ENCODE data around the gene ST6GALNAC1.

DNA sequence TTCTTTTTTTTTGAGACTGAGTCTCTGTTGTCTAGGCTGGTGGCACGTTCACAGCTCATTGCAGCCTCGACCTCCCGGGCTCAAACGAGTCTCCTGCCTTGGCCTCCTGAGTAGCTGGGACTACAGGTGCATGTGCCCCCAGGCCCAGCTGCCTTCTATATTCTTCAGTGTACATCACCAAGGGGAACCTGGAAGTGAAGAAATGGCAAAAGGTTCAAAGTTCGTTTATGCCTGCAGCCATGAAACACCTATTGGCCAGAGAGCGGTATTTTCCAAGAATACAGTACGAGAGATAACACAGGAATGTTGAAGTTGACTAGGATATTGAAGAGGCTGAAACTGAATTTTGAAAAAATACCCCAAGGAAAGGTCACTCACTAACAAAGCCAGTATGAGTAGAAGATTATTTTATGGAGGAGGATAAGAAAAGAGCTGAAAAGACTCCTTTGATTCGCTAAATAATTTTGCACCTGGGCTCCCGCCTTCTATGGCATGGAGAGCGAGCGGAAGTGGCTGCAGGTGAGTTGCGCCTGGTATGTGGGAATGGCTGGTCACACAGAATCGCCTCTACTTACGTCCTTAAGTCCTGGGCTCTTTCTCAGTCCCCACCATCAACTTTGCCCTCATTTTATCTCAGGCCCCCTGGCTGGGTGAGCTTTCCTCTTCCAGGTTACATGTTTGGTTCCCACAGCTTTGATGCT lies 9.8 kb downstream of the ST6GALNAC1 start:
- TF ChIP-seq, protein P1, sequence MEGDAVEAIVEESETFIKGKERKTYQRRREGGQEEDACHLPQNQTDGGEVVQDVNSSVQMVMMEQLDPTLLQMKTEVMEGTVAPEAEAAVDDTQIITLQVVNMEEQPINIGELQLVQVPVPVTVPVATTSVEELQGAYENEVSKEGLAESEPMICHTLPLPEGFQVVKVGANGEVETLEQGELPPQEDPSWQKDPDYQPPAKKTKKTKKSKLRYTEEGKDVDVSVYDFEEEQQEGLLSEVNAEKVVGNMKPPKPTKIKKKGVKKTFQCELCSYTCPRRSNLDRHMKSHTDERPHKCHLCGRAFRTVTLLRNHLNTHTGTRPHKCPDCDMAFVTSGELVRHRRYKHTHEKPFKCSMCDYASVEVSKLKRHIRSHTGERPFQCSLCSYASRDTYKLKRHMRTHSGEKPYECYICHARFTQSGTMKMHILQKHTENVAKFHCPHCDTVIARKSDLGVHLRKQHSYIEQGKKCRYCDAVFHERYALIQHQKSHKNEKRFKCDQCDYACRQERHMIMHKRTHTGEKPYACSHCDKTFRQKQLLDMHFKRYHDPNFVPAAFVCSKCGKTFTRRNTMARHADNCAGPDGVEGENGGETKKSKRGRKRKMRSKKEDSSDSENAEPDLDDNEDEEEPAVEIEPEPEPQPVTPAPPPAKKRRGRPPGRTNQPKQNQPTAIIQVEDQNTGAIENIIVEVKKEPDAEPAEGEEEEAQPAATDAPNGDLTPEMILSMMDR (conservative IDR thresholded peaks at IDR 0.05; ENCODE audit: low read depth, low read length), result no peak
- no peak for TF ChIP-seq FOS (IDR thresholded peaks at IDR 0.05; ENCODE audit: low read depth, low read length)
- TF ChIP-seq NFE2L2 (IDR thresholded peaks at IDR 0.05; ENCODE audit: low read depth, low read length), result no peak
- TF ChIP-seq CHD1 (IDR thresholded peaks at IDR 0.05; ENCODE audit: low read depth, low read length), result no peak
- TF ChIP-seq CEBPB (IDR thresholded peaks at IDR 0.05; ENCODE audit: low read depth, low read length), result no peak
